D721Med (cell line): ENCODE data around the gene STRA6.

Source experiments
- DNase-seq: peaks from one replicate; pipeline ENCODE4 v3.0.0; 2011; ENCODE audit warnings: low spot score; ENCODE audit not compliant: insufficient read length
- FAIRE-seq: peaks from 2 replicates; lab custom pipeline; 2011; peaks lifted over from hg19 to GRCh38; lab: Jason Lieb, UNC
- CTCF ChIP-seq: IDR thresholded peaks from 2 replicates; pipeline ENCODE4 v1.5.1; 2012; ENCODE audit warnings: mild to moderate bottlenecking, control low read depth; ENCODE audit not compliant: insufficient read depth; ENCODE audit errors: missing control alignments

The STRA6 gene

GRCh38 chr15:74226761-74227540 is 24.4 kb upstream of the STRA6 start:
- TF ChIP-seq CTCF, result no peak
- no peak for DNase-seq
- FAIRE-seq, result no peak

GRCh38 chr15:74225928-74226327 is 23.3 kb upstream of the STRA6 start:
- TF ChIP-seq CTCF, result no peak
- FAIRE-seq, result no peak

GRCh38 chr15:74222240-74223119 is 19.9 kb upstream of the STRA6 start:
- DNase-seq (no peak), FAIRE-seq (no peak)

More at GRCh38 chr15:74225928-74226327, 23.3 kb upstream of the STRA6 start:
- no peak for DNase-seq

GRCh38 chr15:74221399-74222239 is 19.0 kb upstream of the STRA6 start:
- TF ChIP-seq CTCF, result no peak
- FAIRE-seq (no peak), DNase-seq (no peak)

More at GRCh38 chr15:74222240-74223119, 19.9 kb upstream of the STRA6 start:
- TF ChIP-seq CTCF, result no peak

- FAIRE-seq (no peak), DNase-seq (no peak)
- no peak for TF ChIP-seq CTCF
These were observed 18.1 kb upstream of the STRA6 start for GRCh38 chr15:74220475-74221248.
